AG09319 (cell line): ENCODE results near the gene PLEKHG5.

Experiments
- DNase-seq: peaks from one replicate; pipeline ENCODE4 v3.0.0-alpha.2; 2010; ENCODE audit warnings: low read depth; ENCODE audit errors: extremely low read depth
- TF ChIP-seq, protein P1 (sequence below): IDR thresholded peaks from 2 replicates; pipeline ENCODE4 v1.5.1; 2011; ENCODE audit warnings: low read depth, mild to moderate bottlenecking, inconsistent platforms, low read length, moderate library complexity

PLEKHG5 gene

GRCh38 chr1:6419804-6420453, 71.5 kb downstream of the PLEKHG5 start, which contains the start of gene HES2:
HES2 (minus strand) TSS chr1:6419919; CDS start chr1:6419820, 99 bp downstream.
- TF ChIP-seq, protein P1, sequence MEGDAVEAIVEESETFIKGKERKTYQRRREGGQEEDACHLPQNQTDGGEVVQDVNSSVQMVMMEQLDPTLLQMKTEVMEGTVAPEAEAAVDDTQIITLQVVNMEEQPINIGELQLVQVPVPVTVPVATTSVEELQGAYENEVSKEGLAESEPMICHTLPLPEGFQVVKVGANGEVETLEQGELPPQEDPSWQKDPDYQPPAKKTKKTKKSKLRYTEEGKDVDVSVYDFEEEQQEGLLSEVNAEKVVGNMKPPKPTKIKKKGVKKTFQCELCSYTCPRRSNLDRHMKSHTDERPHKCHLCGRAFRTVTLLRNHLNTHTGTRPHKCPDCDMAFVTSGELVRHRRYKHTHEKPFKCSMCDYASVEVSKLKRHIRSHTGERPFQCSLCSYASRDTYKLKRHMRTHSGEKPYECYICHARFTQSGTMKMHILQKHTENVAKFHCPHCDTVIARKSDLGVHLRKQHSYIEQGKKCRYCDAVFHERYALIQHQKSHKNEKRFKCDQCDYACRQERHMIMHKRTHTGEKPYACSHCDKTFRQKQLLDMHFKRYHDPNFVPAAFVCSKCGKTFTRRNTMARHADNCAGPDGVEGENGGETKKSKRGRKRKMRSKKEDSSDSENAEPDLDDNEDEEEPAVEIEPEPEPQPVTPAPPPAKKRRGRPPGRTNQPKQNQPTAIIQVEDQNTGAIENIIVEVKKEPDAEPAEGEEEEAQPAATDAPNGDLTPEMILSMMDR: no peak
- DNase-seq: no peak

- TF ChIP-seq, protein P1: no peak
- no peak for DNase-seq
Observed at GRCh38 chr1:6419397-6419803, 72.1 kb downstream of the PLEKHG5 start.

DNA sequence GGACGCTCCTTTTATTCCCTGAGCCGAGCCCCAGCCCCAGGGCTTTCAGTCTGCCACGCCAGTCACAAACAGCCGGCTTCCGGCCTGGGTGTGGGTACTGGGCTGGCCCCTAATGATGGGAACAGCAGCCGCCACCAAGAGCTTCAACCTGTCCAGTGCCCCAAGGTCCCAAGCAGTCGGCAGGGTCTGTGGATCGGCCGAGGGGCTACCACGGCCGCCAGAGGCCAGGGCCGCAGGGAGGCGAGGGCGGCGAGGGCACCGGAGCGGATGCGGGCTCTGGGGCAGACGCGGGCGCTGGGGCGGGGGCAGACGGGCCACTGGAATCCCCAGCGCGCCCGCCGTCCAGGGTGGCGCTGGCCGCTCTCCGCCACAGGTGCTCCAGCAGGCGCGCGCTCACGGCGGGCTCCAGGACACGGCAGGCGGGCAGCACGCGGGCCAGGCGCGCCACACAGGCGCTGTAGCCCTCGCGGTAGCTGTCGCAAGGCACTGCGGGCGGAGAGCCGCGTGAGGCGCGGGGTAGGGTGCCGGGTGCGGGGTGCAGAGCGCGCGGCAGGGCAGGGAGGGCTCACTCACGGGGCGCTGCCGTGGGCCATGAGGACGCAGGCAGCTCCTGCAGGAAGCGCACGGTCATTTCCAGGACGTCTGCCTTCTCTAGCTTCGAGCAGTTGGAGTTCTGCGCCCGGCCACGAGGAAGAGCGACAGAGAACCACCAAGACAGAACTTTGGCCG, 72.6 kb downstream of the PLEKHG5 start:
- DNase-seq: no peak
- TF ChIP-seq, protein P1: no peak

GRCh38 chr1:6417961-6418667, 73.4 kb downstream of the PLEKHG5 start:
- no peak for DNase-seq
- TF ChIP-seq, protein P1: no peak
